ENCODE data around the gene RGS19. TPM values are rescaled to one million over a fixed set of nuclear protein-coding genes. Genes with fewer than 3 reads are reported as not detected.

Gene RGS19
- polyA plus RNA-seq, 1 of the 3 experiments (the other 2 are of a cell fraction), result 20.5 TPM

DNA sequence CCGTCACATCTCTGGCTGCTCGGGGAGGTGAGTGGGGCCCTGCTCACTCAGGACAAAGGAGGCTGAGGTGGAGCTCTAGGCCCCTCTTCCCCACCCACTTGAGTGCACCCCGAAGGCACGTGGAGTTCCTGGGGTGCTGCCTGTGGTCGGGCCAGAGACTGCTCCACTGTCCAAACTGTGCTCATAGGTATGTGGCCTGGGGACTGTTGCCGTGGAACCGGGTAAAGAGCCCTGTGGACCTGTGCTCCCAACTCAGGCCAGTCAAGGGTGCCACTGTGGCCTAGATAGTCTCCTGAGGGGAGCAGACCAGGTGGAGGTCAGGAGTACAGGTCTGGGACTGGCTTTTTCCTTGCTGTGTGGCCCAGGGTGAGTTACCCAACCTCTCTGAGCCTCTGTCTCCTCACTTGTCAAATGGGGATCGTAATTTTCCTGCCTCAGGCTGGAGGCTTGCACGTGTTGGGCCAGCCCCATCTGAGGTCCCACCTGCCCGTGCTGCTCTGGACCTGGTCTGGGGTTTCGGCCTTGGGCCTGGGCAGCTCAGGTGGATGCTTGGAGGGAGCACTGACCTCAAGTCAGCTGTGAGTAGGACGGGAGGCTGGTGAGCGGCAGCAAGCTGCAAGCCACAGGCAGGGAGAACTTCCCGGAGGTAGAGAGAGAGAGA, 40.5 kb upstream of the RGS19 start:
- WGBS (ENCODE audit: low lambda C conversion rate), result 69% methylated on average over 11 of the region's 14 CpGs
- ChIA-PET CTCF (interaction anchor here (0.6 to 15.6 kb wide), 42 partner anchors 8 to 345 kb away, joined by 3 to 252 read pairs (median 5); partner anchors contain the start of genes C20orf204, LKAAEAR1, OPRL1 and PRPF6), POLR2A (interaction anchor here (1.6 kb wide), 1 partner anchor 36 kb away, joined by 6 read pairs; the partner anchor contains the start of gene LKAAEAR1)
- Histone ChIP-seq H3K9me3 (no peaks in the 10 kb centered on the region), H3K36me3 (replicated peaks in 1 of 2; ENCODE audit: control insufficient read depth in 1 of 2, insufficient read depth in 2 of 2, low read length in 1 of 2) (no peaks in the 10 kb centered on the region), H3K27ac (ENCODE audit: low read depth in 2 of 2, low read length in 1 of 2) (no peak overlapping the region), H3K9ac (no peak overlapping the region), H4K20me1 (ENCODE audit: insufficient read depth) (no peaks in the 10 kb centered on the region), H3K4me1 (ENCODE audit: control insufficient read depth in 1 of 2, insufficient read depth in 2 of 2, low read depth in 1 of 2, low read length in 1 of 2) (no peaks in the 10 kb centered on the region; a peak in 1 of 4 replicates), H2AFZ (ENCODE audit: low read depth) (no peak overlapping the region), H3K9me2 (no peaks in the 10 kb centered on the region), H3K27me3 (ENCODE audit: insufficient read depth) (peaks cover 28% of the 10 kb centered on the region), H3K4me2 (no peak overlapping the region), H3K4me3 (ENCODE audit: low read depth in 2 of 2, low read length in 1 of 2) (no peak overlapping the region), H3K79me2 (ENCODE audit: insufficient read depth) (no peaks in the 10 kb centered on the region), H3F3A (replicated peaks; ENCODE audit: insufficient read depth) (no peaks in the 10 kb centered on the region)
- peak; percentile 24 for DNase-seq
- TF ChIP-seq RAD21 (IDR thresholded peaks at IDR 0.05; ENCODE audit: low read length), result no peak
- no peak for TF ChIP-seq TAF1 (IDR thresholded peaks at IDR 0.05; ENCODE audit: borderline replicate concordance, low read depth, low read length)
- TF ChIP-seq, protein P1, sequence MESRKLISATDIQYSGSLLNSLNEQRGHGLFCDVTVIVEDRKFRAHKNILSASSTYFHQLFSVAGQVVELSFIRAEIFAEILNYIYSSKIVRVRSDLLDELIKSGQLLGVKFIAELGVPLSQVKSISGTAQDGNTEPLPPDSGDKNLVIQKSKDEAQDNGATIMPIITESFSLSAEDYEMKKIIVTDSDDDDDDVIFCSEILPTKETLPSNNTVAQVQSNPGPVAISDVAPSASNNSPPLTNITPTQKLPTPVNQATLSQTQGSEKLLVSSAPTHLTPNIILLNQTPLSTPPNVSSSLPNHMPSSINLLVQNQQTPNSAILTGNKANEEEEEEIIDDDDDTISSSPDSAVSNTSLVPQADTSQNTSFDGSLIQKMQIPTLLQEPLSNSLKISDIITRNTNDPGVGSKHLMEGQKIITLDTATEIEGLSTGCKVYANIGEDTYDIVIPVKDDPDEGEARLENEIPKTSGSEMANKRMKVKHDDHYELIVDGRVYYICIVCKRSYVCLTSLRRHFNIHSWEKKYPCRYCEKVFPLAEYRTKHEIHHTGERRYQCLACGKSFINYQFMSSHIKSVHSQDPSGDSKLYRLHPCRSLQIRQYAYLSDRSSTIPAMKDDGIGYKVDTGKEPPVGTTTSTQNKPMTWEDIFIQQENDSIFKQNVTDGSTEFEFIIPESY (IDR thresholded peaks at IDR 0.05; ENCODE audit: borderline replicate concordance, low read depth), result no peak
- no peak for TF ChIP-seq POLR2AphosphoS5 (IDR thresholded peaks at IDR 0.05; ENCODE audit: low read depth, low read length)
- TF ChIP-seq YY1 (IDR thresholded peaks at IDR 0.05; ENCODE audit: low read depth), result no peak
- TF ChIP-seq CHD2 (IDR thresholded peaks at IDR 0.05; ENCODE audit: low read length, partially characterized antibody), result no peak
- no peak for TF ChIP-seq PBX3 (IDR thresholded peaks at IDR 0.05)
- no peak for TF ChIP-seq USF2 (IDR thresholded peaks at IDR 0.05; ENCODE audit: borderline replicate concordance, low read depth, low read length)
- no peak for TF ChIP-seq FOSL2 (IDR thresholded peaks at IDR 0.05; ENCODE audit: borderline replicate concordance, low read depth)

- CTCF ChIA-PET, result interaction anchor here (0.8 to 15.6 kb wide), 12 partner anchors 11 to 146 kb away, joined by 3 to 252 read pairs (median 12); partner anchors contain the start of genes C20orf204, LKAAEAR1, OPRL1 and PRPF6
- H3K4me2 ChIP-seq, result no peak overlapping the region
- no peak overlapping the region for H3K4me3 ChIP-seq (ENCODE audit: low read depth in 2 of 2, low read length in 1 of 2)
- POLR2A ChIA-PET, result no interaction called here
- H3K9ac ChIP-seq, result no peak overlapping the region
- H3K79me2 ChIP-seq (ENCODE audit: insufficient read depth), result no peaks in the 10 kb centered on the region
- no peak overlapping the region for H2AFZ ChIP-seq (ENCODE audit: low read depth)
- no peaks in the 10 kb centered on the region for H3K36me3 ChIP-seq (replicated peaks in 1 of 2; ENCODE audit: control insufficient read depth in 1 of 2, insufficient read depth in 2 of 2, low read length in 1 of 2)
- no peaks in the 10 kb centered on the region for H3K9me3 ChIP-seq
- H3K27me3 ChIP-seq (ENCODE audit: insufficient read depth), result peaks cover 28% of the 10 kb centered on the region
- peak; percentile 30 for DNase-seq
- H3K4me1 ChIP-seq (ENCODE audit: control insufficient read depth in 1 of 2, insufficient read depth in 2 of 2, low read depth in 1 of 2, low read length in 1 of 2), result no peaks in the 10 kb centered on the region; a peak in 1 of 4 replicates
- no peaks in the 10 kb centered on the region for H3K9me2 ChIP-seq
- WGBS (ENCODE audit: low lambda C conversion rate), result 86% methylated on average over 4 of the region's 8 CpGs
- no peak overlapping the region for H3K27ac ChIP-seq (ENCODE audit: low read depth in 2 of 2, low read length in 1 of 2)
- no peaks in the 10 kb centered on the region for H4K20me1 ChIP-seq (ENCODE audit: insufficient read depth)
- no peaks in the 10 kb centered on the region for H3F3A ChIP-seq (replicated peaks; ENCODE audit: insufficient read depth)
- TF ChIP-seq EP300 (IDR thresholded peaks at IDR 0.05; ENCODE audit: borderline replicate concordance in 1 of 2, low read depth in 1 of 2, low read length in 1 of 2), result no peak
- TF ChIP-seq TEAD4 (IDR thresholded peaks at IDR 0.05; ENCODE audit: borderline replicate concordance, insufficient read depth), result no peak
- TF ChIP-seq MEF2A (IDR thresholded peaks at IDR 0.05; ENCODE audit: borderline replicate concordance, low read depth), result no peak
- no peak for TF ChIP-seq ELF1 (IDR thresholded peaks at IDR 0.05)
- TF ChIP-seq GABPA (IDR thresholded peaks at IDR 0.05; ENCODE audit: low read depth), result no peak
- no peak for TF ChIP-seq GATA2 (CRISPR knock-in tag; IDR thresholded peaks at IDR 0.05)
- TF ChIP-seq JUND (IDR thresholded peaks at IDR 0.05), result no peak
- no peak for TF ChIP-seq FOSL2 (IDR thresholded peaks at IDR 0.05; ENCODE audit: borderline replicate concordance, low read depth)
- no peak for TF ChIP-seq MXI1 (IDR thresholded peaks at IDR 0.05; ENCODE audit: low read depth, low read length)
- no peak for TF ChIP-seq CHD2 (IDR thresholded peaks at IDR 0.05; ENCODE audit: low read length, partially characterized antibody)
- TF ChIP-seq FOXM1 (IDR thresholded peaks at IDR 0.05; ENCODE audit: low read depth), result no peak
- TF ChIP-seq PBX3 (IDR thresholded peaks at IDR 0.05), result no peak
- TF ChIP-seq TAF1 (IDR thresholded peaks at IDR 0.05; ENCODE audit: borderline replicate concordance, low read depth, low read length), result no peak
- no peak for TF ChIP-seq RXRA (IDR thresholded peaks at IDR 0.05; ENCODE audit: borderline replicate concordance, low read depth)
- TF ChIP-seq CTCF (IDR thresholded peaks at IDR 0.05), result no peak
Observed at GRCh38 chr20:64119301-64119680, 40.0 kb upstream of the RGS19 start.

All from SK-N-SH (cell line).